Muscle layer of duodenum (tissue), 2 donors: ENCODE measurements around the gene RNF113A.

Experiments
- H3K27ac ChIP-seq: one replicate; pipeline ENCODE4 v1.7.0; 2013; ENCODE audit warnings: mild to moderate bottlenecking, low read length
- H3K27me3 ChIP-seq: one replicate; pipeline ENCODE4 v1.7.0; 2013; ENCODE audit warnings: low read depth, mild to moderate bottlenecking, control low read depth, low read length
- H3K36me3 ChIP-seq, 2 donors: one replicate each; pipeline ENCODE4 v1.7.0; 2013; ENCODE audit warnings: low read length in 2 of 2, control low read depth in 1 of 2, mild to moderate bottlenecking in 1 of 2; ENCODE audit not compliant: insufficient read depth in 2 of 2, control insufficient read depth in 1 of 2
- H3K4me1 ChIP-seq, 2 donors: one replicate each; pipeline ENCODE4 v1.7.0; 2013; ENCODE audit warnings: low read length in 2 of 2, mild to moderate bottlenecking in 2 of 2, control low read depth in 1 of 2, moderate library complexity in 1 of 2; ENCODE audit not compliant: insufficient read depth in 2 of 2, control insufficient read depth in 1 of 2
- H3K4me3 ChIP-seq, 2 donors: one replicate each; pipeline ENCODE4 v1.7.0; 2013; ENCODE audit warnings: low read length in 2 of 2, low read depth in 1 of 2, mild to moderate bottlenecking in 1 of 2
- H3K9me3 ChIP-seq, 2 donors: one replicate each; pipeline ENCODE4 v1.7.0; 2013; ENCODE audit warnings: low read length in 2 of 2, control low read depth in 1 of 2, mild to moderate bottlenecking in 1 of 2; ENCODE audit not compliant: control insufficient read depth in 1 of 2
- donor health status: healthy.

The RNF113A gene

DNA sequence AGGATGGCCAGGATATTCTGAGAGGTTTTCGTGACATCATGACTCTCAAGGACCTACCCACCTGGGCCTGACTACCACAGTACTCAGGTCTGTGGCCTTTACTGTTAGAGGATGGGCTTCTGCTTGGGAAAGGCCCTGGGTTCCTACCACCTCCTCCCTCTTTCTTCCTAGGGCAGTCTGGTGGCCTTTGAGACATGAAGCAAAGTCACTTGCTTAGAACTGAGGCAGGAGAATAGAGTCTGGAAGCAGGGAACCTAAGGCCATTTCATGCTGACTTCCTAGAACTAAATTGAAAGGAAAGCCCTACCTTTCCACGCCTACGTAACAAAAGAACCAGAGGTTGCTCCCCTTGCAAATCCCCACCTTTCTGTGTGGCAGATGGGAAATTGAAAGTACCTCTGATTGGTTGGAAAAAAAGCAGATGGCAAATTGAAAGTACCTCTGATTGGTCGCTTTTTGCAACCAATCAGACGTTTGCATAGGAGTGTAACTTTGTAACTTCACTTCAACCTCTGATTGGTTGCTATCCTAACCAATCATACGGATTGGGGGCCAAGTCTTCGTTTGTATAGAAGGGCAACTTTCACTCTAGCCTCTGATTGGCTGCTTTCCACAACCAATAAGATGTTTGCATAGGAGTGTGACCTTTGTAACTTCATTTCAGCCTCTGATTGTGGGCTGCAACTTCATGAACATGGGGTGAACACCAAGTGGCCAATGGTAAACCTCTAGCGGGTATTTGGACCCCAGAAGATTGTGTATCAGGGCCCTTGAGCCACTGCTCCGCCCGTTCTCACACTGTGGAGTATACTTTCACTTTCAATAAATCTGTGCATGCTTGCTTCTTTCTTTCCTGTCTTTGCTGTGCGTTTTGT lies 14.3 kb upstream of the RNF113A start:
- H3K36me3 ChIP-seq = no peaks in the 10 kb centered on the region
- H3K9me3 ChIP-seq = no peaks in the 10 kb centered on the region
- H3K4me3 ChIP-seq = peak overlapping the region in 1 of 2 donors; percentile 46
- no peaks in the 10 kb centered on the region for H3K27me3 ChIP-seq
- peaks cover 0 to 6% of the 10 kb centered on the region in 2 donors for H3K4me1 ChIP-seq
- H3K27ac ChIP-seq = no peak overlapping the region

GRCh38 chrX:119880552-119881437 lies 9.3 kb upstream of the RNF113A start:
- Histone ChIP-seq H3K27ac (no peak overlapping the region), H3K9me3 (no peaks in the 10 kb centered on the region), H3K36me3 (peaks cover 0 to 3% of the 10 kb centered on the region in 2 donors), H3K4me3 (no peak overlapping the region), H3K4me1 (no peaks in the 10 kb centered on the region), H3K27me3 (no peaks in the 10 kb centered on the region)

GRCh38 chrX:119880076-119880475 lies 8.5 kb upstream of the RNF113A start:
- Histone ChIP-seq H3K27ac (no peak overlapping the region), H3K36me3 (peaks cover 0 to 3% of the 10 kb centered on the region in 2 donors), H3K4me1 (no peaks in the 10 kb centered on the region), H3K27me3 (no peaks in the 10 kb centered on the region), H3K9me3 (no peaks in the 10 kb centered on the region), H3K4me3 (no peak overlapping the region)

- no peaks in the 10 kb centered on the region for H3K9me3 ChIP-seq
- H3K36me3 ChIP-seq = peaks cover 0 to 3% of the 10 kb centered on the region in 2 donors
- no peak overlapping the region for H3K27ac ChIP-seq
- no peaks in the 10 kb centered on the region for H3K4me1 ChIP-seq
- H3K4me3 ChIP-seq = no peak overlapping the region
- H3K27me3 ChIP-seq = no peaks in the 10 kb centered on the region
These were observed 7.2 kb upstream of the RNF113A start for GRCh38 chrX:119878740-119879139.

DNA sequence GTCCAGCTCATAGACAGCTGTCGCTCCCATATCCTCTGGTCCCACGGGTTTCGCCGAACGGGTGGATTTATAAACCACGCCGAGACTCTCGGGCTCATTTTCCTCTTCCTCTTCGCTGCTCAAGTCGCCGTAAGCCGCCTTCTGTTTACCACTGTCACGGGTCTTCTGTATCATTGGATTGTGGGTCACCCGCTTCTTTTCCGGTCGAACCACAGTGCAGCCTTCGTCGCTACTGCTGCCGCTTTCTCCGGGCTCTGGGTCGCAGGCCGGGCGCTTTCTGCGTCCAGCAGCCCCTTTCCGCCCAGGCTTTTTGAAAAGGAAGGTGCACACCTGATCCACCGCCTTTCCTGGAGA lies 311 bp downstream of the RNF113A start:
- Histone ChIP-seq H3K4me1 (peaks cover 0 to 8% of the 10 kb centered on the region in 2 donors), H3K36me3 (no peaks in the 10 kb centered on the region), H3K27me3 (no peaks in the 10 kb centered on the region), H3K4me3 (peak overlapping the region; percentile 69 to 93), H3K9me3 (no peaks in the 10 kb centered on the region), H3K27ac (peak overlapping the region; percentile 97)

DNA sequence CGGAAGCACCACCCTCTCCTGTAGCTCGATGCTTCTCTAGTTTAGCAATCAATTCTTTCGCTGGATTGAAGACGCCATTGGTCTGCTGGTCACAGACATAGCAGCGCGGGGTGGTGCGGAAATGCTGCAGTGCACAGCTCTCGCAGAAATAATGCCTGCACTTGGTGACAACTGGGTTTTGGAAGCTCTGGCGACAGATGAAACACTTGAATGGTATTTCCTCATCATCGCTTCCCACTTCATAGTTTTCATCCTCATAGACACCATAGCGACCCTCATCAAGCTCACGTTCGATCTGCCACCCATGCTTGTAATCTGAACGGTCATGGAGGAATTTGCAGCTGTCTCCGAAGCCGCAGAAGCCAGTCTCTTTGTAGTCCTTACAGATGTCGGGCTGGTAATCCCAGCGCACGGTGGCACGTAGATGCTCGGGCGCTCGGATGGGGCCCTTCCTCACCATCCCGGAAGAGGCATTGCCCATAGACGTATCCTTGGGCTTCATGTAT lies 854 bp downstream of the RNF113A start:
- Histone ChIP-seq H3K27ac (peak overlapping the region; percentile 97), H3K9me3 (no peaks in the 10 kb centered on the region), H3K36me3 (no peaks in the 10 kb centered on the region), H3K4me1 (peaks cover 0 to 8% of the 10 kb centered on the region in 2 donors), H3K4me3 (peak overlapping the region; percentile 69 to 93), H3K27me3 (no peaks in the 10 kb centered on the region)

DNA sequence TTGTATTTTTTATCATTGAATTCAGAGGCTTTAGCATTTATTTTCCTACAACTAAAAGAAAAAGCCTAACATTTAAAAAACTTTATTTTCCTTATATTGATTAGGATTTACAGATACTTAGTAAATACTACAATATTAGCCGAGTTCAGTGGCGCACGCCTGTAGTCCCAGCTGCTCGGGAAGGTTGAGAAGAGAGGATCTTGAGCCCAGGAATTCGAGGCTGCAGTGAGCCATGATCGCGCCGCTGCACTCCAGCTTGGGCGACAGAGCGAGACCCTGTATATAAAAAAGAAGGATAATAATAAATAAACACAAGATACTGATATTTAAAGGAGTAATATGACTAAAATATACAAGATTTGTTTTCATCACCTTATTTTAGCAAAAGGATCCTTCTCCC lies 18.1 kb downstream of the RNF113A start:
- H3K4me3 ChIP-seq = peak overlapping the region; percentile 74 to 81
- H3K9me3 ChIP-seq = no peaks in the 10 kb centered on the region
- H3K36me3 ChIP-seq = no peaks in the 10 kb centered on the region
- H3K4me1 ChIP-seq = peaks cover 0 to 5% of the 10 kb centered on the region in 2 donors
- H3K27me3 ChIP-seq = no peaks in the 10 kb centered on the region
- H3K27ac ChIP-seq = peak overlapping the region; percentile 43

GRCh38 chrX:119852382-119853353 lies 18.9 kb downstream of the RNF113A start, which contains the start of gene UPF3B:
TSS of gene UPF3B (minus strand) at chrX:119852963. CDS start at chrX:119852928, 35 bp downstream.
- Histone ChIP-seq H3K27me3 (no peaks in the 10 kb centered on the region), H3K36me3 (no peaks in the 10 kb centered on the region), H3K9me3 (no peaks in the 10 kb centered on the region), H3K4me3 (peak within 1 kb of the TSS; percentile 74 to 81), H3K27ac (peak within 1 kb of the TSS; percentile 79), H3K4me1 (peaks cover 0 to 5% of the 10 kb centered on the region in 2 donors)

- no peaks in the 10 kb centered on the region for H3K27me3 ChIP-seq
- peaks cover 9 to 23% of the 10 kb centered on the region in 2 donors for H3K36me3 ChIP-seq
- H3K27ac ChIP-seq = no peak overlapping the region
- H3K4me3 ChIP-seq = no peak overlapping the region
- H3K9me3 ChIP-seq = no peaks in the 10 kb centered on the region
- H3K4me1 ChIP-seq = no peaks in the 10 kb centered on the region
These were observed 37.6 kb downstream of the RNF113A start for GRCh38 chrX:119833905-119834304.

DNA sequence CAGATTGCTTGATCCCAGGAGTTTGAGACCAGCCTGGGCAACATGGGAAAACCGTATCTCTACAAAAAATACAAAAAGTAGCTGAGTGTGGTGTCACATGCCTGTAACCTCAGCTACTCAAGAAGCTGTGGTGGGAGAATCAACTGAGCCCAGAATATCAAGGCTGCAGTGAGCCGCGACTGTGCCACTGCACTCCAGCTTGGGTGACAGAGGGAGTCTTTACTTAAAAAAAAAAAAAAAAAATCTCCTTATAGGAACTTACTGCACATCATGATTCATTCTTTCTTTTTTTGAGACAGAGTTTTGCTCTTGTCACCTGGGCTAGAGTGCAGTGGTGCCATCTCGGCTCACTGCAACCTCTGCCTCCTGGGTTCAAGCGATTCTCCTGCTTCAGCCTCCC lies 43.1 kb downstream of the RNF113A start:
- no peaks in the 10 kb centered on the region for H3K36me3 ChIP-seq
- no peaks in the 10 kb centered on the region for H3K27me3 ChIP-seq
- no peaks in the 10 kb centered on the region for H3K4me1 ChIP-seq
- no peaks in the 10 kb centered on the region for H3K9me3 ChIP-seq
- no peak overlapping the region for H3K27ac ChIP-seq
- no peak overlapping the region for H3K4me3 ChIP-seq
